HG03139 (cell line): Measurements from ENCODE around the gene MMP21.

Source experiments
- ATAC-seq: cut with Tn5 transposase; IDR thresholded peaks from one replicate; pipeline ENCODE4 v1.9.1; 2021; ENCODE audit not compliant: unreplicated experiment

The MMP21 gene, protein sequence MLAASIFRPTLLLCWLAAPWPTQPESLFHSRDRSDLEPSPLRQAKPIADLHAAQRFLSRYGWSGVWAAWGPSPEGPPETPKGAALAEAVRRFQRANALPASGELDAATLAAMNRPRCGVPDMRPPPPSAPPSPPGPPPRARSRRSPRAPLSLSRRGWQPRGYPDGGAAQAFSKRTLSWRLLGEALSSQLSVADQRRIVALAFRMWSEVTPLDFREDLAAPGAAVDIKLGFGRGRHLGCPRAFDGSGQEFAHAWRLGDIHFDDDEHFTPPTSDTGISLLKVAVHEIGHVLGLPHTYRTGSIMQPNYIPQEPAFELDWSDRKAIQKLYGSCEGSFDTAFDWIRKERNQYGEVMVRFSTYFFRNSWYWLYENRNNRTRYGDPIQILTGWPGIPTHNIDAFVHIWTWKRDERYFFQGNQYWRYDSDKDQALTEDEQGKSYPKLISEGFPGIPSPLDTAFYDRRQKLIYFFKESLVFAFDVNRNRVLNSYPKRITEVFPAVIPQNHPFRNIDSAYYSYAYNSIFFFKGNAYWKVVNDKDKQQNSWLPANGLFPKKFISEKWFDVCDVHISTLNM

GRCh38 chr10:125775491-125776106, at the start of gene MMP21:
MMP21 (minus strand) TSS chr10:125775821; CDS start chr10:125775821, 0 bp downstream.
- no peak for ATAC-seq

- ATAC-seq, result no peak
Observed at GRCh38 chr10:125824736-125825135, 49.1 kb upstream of the MMP21 start.

- ATAC-seq, result no peak
Observed at GRCh38 chr10:125823663-125824251, 48.1 kb upstream of the MMP21 start.

DNA sequence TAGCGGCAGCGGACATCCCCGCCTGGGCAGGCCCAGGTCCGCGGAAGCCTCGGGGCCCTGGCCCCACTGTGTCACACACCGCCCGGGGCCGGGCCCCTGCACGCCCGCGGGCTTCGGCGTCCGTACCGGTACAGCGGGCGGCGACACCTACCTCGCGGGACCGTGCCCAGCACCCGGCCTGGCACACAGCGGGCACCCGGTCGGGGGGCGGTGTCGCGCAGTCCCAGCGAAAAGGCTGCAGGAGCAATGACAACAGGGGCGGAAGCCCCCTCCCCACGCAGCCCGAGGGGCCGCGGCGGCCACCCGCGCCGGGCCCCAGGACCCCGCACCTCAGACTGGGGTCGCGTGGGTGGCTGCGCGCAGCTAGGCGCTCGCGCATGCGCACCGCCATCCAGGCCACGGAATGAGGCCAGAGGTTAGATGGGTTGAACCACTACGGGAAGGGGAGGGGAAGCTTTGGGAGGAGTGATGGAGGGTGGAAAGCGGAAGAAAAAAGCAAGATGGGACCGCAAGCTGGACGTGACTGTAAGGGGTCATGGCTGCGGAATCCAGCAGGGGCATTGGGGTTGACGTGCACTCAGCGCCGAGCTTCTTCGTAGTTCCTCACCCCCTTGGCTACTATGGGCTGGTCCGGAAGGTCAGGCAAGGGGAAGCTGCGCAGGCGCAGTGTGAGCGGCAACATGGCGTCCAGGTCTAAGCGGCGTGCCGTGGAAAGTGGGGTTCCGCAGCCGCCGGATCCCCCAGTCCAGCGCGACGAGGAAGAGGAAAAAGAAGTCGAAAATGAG, 47.4 kb upstream of the MMP21 start, which contains the start of the genes BCCIP and UROS:
BCCIP (plus strand) TSS at position 669 of the 785 bp plus-strand sequence; CDS start at position 681, 12 bp downstream.
UROS (minus strand) TSS at position 381 of the 785 bp plus-strand sequence. CDS start 6,759 bp downstream, outside the sequence.
- peak; percentile 70 for ATAC-seq

DNA sequence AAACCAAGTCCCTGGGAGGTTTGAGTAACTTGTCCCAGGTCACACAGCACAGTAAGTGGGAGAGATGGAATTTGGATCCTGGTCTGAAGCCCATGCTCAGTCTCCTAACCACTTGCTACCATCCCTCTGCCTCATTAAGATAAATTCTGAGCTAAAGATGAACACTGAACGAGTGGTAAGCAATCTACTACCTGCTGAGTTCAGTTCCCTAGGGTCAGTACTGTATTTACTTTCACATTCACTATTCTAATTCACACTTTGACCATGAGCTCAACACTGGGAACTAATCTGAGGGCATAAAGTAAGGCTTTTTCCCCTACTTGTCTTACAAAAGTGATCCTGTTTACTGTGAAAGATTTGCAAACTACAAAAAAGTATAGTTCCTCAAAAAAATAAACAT, 45.1 kb upstream of the MMP21 start:
- ATAC-seq, result peak; percentile 47

DNA sequence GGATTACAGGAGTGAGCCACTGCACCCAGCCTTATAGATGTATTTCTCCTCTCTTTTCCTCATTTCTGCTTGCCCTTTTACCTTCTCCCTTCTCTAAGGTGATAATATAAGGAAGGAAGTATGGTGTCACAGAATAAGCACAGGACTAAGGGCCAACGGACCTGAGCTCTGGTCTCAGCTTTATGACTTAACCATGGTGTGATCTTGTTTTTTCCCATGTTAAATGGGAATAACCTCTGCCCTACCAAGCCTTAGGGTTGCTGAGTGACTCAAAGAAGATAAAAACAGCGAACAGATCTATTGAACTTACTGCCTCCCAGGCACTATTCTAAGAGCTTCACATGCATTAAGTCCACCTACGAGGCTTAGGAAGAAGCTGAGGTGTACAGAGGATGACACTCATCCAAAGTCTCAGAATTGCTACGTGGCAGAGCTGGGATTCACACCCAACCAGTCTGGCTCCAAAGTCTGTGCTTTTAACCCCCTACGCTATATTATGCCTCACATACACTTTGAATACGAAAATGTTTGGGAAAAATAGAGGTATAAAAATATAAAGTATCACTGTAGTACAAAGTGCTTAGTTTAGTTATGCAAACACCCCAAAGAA, 41.8 kb upstream of the MMP21 start:
- ATAC-seq, result no peak

- ATAC-seq, result no peak
Observed at GRCh38 chr10:125816548-125816947, 40.9 kb upstream of the MMP21 start.

DNA sequence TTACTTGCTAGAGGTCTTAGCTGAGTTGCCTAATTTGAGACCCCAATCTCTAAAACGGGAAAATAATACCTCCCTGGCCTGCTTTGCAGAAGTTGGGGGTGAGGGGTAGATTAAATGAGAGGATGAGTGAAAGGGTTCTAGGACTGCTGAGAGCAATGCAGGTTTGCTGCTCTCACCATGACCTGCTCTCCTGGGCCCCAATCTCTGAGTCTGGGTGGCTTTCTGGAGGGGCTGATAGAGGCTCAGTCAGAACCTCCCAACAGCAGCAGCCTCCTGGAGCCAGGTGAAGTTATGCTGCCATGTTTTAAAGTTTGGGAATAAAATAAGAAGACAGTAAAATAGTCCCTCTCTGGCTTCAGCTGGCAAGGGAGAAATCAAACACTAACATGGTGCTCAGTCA, 40.1 kb upstream of the MMP21 start:
- no peak for ATAC-seq

- no peak for ATAC-seq
Observed at GRCh38 chr10:125812128-125812750, 36.6 kb upstream of the MMP21 start.

- no peak for ATAC-seq
Observed at GRCh38 chr10:125811251-125811650, 35.6 kb upstream of the MMP21 start.

DNA sequence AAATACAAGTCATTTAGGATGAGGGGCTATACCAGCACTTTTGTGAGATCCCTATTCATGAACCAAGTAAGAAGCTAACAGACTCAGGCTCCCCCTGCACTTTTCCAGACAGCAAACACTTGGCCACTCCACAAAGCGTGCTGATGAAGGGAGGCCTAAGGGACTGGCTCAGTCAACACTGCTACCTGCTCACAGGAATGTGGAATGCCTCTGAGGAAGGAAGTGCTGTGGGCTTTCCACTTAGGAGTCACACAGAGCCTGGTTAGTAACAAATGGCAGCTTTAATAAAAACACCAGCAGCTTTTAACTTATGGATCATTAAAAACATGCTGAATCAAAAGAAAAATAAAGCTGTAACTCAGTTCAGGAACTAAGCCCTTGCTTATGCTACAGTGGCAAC, 32.4 kb upstream of the MMP21 start:
- ATAC-seq, result no peak

DNA sequence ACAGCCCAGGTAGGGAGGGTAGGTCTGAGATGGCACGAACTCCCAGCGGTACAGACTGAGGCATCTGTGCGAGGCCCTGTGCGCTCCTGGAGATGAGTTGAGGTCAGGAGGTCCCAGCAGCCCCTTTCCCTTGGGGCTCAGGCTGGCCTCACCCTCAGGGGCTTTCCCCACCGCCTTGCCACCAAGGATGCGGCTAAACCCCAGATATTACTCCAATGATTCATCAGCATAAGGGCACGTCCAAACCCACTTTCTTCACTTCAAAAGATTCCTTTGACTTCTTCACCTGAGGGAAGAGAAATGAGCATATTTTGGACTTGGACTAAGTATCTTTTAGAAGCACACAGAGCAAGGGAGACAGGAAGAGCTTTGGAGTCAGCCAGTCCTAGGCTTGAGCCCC, 27.1 kb upstream of the MMP21 start:
- ATAC-seq, result no peak

- no peak for ATAC-seq
Observed at GRCh38 chr10:125802131-125802530, 26.5 kb upstream of the MMP21 start.

DNA sequence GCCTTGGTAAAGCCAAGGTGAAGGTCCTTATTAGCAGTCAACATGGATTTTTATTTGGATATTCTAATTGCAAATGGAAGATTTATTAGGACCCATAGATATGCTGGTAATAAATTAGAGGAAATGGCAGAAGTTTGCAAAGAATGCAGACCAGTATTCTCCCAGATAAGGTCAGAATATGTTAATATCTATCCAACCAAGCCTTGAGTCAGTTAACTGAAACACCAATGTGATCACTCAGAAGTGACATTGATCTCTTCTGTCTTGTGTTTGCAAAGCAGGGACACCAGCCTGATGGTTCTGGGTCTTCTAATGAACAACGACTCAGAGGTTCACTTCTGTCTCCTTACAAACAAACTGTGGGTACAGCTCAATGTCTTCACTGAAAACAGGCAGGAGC, 26.0 kb upstream of the MMP21 start:
- ATAC-seq, result no peak

DNA sequence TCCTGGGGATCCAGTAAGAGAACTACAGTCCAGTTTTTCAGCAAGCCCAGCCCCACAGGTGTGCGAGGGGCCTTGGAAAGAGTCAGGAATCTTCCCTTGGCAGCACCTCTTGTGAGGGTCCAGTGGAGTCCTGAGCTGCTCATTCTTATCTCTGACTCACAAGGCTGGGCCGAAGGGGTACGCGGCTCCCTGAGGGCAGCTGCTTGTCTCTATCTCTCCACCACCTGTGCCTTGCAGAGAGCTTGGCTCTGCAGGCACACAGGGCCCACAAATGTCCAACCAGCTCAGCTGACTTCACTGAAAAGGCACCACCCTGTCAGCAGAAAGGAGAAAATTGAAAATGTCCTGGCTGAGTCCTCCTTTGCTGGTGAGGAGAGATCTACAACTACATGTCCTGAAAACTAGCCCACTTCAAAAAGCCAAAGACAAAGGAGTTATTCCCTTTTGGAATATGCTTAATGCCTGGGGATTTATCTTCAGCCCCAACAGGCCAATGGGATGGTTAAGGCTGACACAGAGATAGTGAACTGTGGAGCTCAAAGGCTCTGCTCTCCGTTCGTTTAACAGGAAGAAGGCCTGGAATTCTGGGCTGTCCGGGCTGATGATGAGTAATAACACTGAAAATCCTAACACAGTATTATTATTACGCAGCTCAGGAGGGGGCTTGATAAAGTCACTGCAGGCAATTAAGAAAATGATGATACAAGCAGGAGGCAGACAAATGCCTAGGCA, 24.0 kb upstream of the MMP21 start:
- no peak for ATAC-seq

DNA sequence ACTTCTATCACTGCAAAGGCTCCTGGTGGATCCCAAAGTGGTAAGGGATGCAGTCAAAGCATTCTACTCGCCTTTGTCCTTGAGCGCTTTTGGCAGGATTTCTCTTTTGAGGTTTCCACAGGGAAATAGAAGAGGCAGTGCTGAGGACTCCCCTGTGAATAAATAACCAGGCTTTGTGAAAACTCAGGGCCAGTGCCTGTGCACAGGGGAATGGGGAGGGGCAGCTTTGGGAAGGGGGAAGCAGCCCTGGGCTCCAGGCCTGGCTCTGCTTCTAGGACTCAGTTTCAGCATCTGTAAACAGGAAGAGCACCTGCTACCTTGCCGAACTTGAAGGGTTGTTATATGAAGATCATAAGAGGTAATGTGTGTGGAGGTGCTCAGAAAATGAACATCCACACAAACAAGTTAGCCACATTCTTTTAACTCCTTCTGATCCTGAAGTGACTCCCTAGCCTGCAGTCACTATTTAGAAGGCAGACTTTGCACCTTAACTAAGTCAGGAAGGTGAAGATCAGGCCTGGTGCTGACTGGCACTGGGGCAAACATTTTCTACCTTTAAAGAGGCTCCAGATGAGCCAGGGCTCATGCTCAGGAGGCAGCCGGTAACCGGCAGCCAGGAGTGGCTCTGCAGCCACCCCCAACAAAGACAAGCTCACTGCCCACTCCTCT, 22.5 kb upstream of the MMP21 start:
- ATAC-seq, result no peak

GRCh38 chr10:125797424-125797823, 21.8 kb upstream of the MMP21 start:
- ATAC-seq, result no peak

GRCh38 chr10:125795637-125796190, 20.1 kb upstream of the MMP21 start:
- ATAC-seq, result no peak
